HCT116 (cell line): ENCODE data around the gene C4orf50. TPM values are rescaled to one million over a fixed set of nuclear protein-coding genes. Genes with fewer than 3 reads are reported as not detected.

Experiments
- ATAC-seq: fragments of 200-7000 bp; cut with Tn5 transposase; 2 replicates; pipeline ENCODE4 v1.9.1; 2020; ENCODE audit warnings: mild to moderate bottlenecking, moderate library complexity
- BruUV-seq: library from RNA; stranded (reverse); fragments of 400-500 nt; replicated peaks from 2 replicates; lab custom pipeline; 2021; lab: Mats Ljungman, UMichigan
- CTCF ChIA-PET: fragments of 300-600 bp; sonication (Branson Sonifier 250); formaldehyde crosslinking; loops from one replicate; lab custom pipeline; 2021; ENCODE audit warnings: antibody characterized with exemption; lab: Charles Lee
- POLR2A ChIA-PET: fragments of 300-600, 350-600 bp; sonication (Branson Sonifier 250); formaldehyde crosslinking; loops from one replicate; lab custom pipeline; 2021; ENCODE audit warnings: antibody characterized with exemption; lab: Charles Lee
- RAD21 ChIA-PET, 2 experiments: fragments of 300-600 bp; sonication (Branson Sonifier 250); formaldehyde crosslinking; loops; one replicate each; lab custom pipeline; 2023; ENCODE audit warnings: low total read pairs in 2 of 2; ENCODE audit not compliant: uncharacterized antibody in 2 of 2, unreplicated experiment in 2 of 2, low non-redundant PET in 1 of 2; lab: Charles Lee
- DNase-seq: peaks from one replicate; pipeline ENCODE4 v3.0.0-alpha.2; 2010; ENCODE audit warnings: low read depth, low spot score
- H2AFZ ChIP-seq: fragments of 200-600 bp; shearing (Covaris generic), sonication (generic); 2 replicates; pipeline ENCODE4 v1.6.1; 2017; ENCODE audit warnings: low read depth, mixed run types, mixed read lengths, antibody characterized with exemption, low read length; ENCODE audit not compliant: poor library complexity, severe bottlenecking
- H3K27ac ChIP-seq: 2 replicates; pipeline ENCODE4 v1.5.1; 2012; ENCODE audit warnings: low read depth, low read length
- H3K27me3 ChIP-seq: fragments of 200-600 bp; sonication (generic); 2 replicates; pipeline ENCODE4 v1.6.1; 2016; ENCODE audit warnings: mixed run types, low read length, mixed read lengths; ENCODE audit not compliant: insufficient read depth
- H3K36me3 ChIP-seq, 2 experiments: fragments of 200-500 bp in 1 of 2; fragments of 200-600 bp in 1 of 2; sonication (Bioruptor generic) in 1 of 2; sonication (generic) in 1 of 2; 2 replicates each; pipeline versions ENCODE4 v1.5.1 to v1.6.1; 2014 to 2016; ENCODE audit warnings: low read length in 2 of 2, inconsistent platforms in 1 of 2, mixed read lengths in 1 of 2, mixed run types in 1 of 2; ENCODE audit not compliant: insufficient read depth in 2 of 2, control insufficient read depth in 1 of 2
- H3K4me1 ChIP-seq, 2 experiments: fragments of 200-600 bp in 1 of 2; sonication (generic) in 1 of 2; 2 replicates each; pipeline versions ENCODE4 v1.5.1 to v1.6.1; 2012 to 2017; ENCODE audit warnings: low read length in 2 of 2, inconsistent platforms in 1 of 2, mild to moderate bottlenecking in 1 of 2, mixed read lengths in 1 of 2, mixed run types in 1 of 2, moderate library complexity in 1 of 2; ENCODE audit not compliant: insufficient read depth in 2 of 2, control insufficient read depth in 1 of 2
- H3K4me2 ChIP-seq: fragments of 200-600 bp; sonication (generic); 2 replicates; pipeline ENCODE4 v1.6.1; 2017; ENCODE audit warnings: mixed run types, low read length, mixed read lengths
- H3K4me3 ChIP-seq, 2 experiments: fragments of 200-600 bp in 1 of 2; sonication (generic) in 1 of 2; replicated peaks in 1 of 2; 2 replicates each; pipeline ENCODE4 v1.5.1; 2011 to 2016; ENCODE audit warnings: low read length in 2 of 2, control low read depth in 1 of 2, low read depth in 1 of 2, mild to moderate bottlenecking in 1 of 2, mixed read lengths in 1 of 2, mixed run types in 1 of 2
- H3K79me2 ChIP-seq: fragments of 200-600 bp; sonication (generic); 2 replicates; pipeline ENCODE4 v1.6.1; 2017; ENCODE audit warnings: mild to moderate bottlenecking, mixed run types, low read length, moderate library complexity, mixed read lengths; ENCODE audit not compliant: insufficient read depth
- H3K9ac ChIP-seq: fragments of 200-600 bp; sonication (generic); 2 replicates; pipeline ENCODE4 v1.6.1; 2016; ENCODE audit warnings: low read length, mixed read lengths
- H3K9me2 ChIP-seq: fragments of 200-600 bp; sonication (generic), shearing (Covaris generic); 2 replicates; pipeline ENCODE4 v1.6.1; 2017; ENCODE audit warnings: mixed run types, mild to moderate bottlenecking, moderate library complexity; ENCODE audit not compliant: insufficient read depth
- H3K9me3 ChIP-seq, 2 experiments: fragments of 200-500 bp in 1 of 2; fragments of 200-600 bp in 1 of 2; sonication (Bioruptor generic) in 1 of 2; sonication (generic) in 1 of 2; 2 replicates each; pipeline ENCODE4 v1.6.1; 2014 to 2017; ENCODE audit warnings: low read length in 2 of 2, mixed read lengths in 2 of 2, inconsistent platforms in 1 of 2, low read depth in 1 of 2, mild to moderate bottlenecking in 1 of 2, mixed run types in 1 of 2, moderate library complexity in 1 of 2; ENCODE audit not compliant: control insufficient read depth in 1 of 2, insufficient read depth in 1 of 2
- H4K20me1 ChIP-seq: fragments of 200-600 bp; sonication (generic), shearing (Covaris generic); 2 replicates; pipeline ENCODE4 v1.6.1; 2017; ENCODE audit warnings: mixed run types, mild to moderate bottlenecking, moderate library complexity; ENCODE audit not compliant: insufficient read depth
- CBX3 ChIP-seq: IDR thresholded peaks from 2 replicates; pipeline ENCODE4 v1.6.1; 2012; ENCODE audit warnings: low read depth
- CEBPB ChIP-seq: IDR thresholded peaks from 2 replicates; pipeline ENCODE4 v1.6.1; 2012; ENCODE audit warnings: low read depth
- EGR1 ChIP-seq: IDR thresholded peaks from 2 replicates; pipeline ENCODE4 v1.6.1; 2012; ENCODE audit warnings: low read depth
- ELF1 ChIP-seq: IDR thresholded peaks from 2 replicates; pipeline ENCODE4 v1.6.1; 2012; ENCODE audit warnings: low read depth, borderline replicate concordance
- EZH2 ChIP-seq: fragments of 200-600 bp; sonication (generic); IDR thresholded peaks from 2 replicates; pipeline ENCODE4 v1.6.1; 2017; ENCODE audit warnings: antibody characterized with exemption, mixed run types
- FOSL1 ChIP-seq: IDR thresholded peaks from 2 replicates; pipeline ENCODE4 v1.6.1; 2012; ENCODE audit warnings: low read depth
- JUND ChIP-seq: IDR thresholded peaks from 2 replicates; pipeline ENCODE4 v1.6.1; 2012
- MAX ChIP-seq: IDR thresholded peaks from 2 replicates; pipeline ENCODE4 v1.6.1; 2012
- POLR2A ChIP-seq: IDR thresholded peaks from 2 replicates; pipeline ENCODE4 v1.7.0; 2011; ENCODE audit warnings: borderline replicate concordance; ENCODE audit not compliant: insufficient read depth, insufficient read length; ENCODE audit errors: extremely low read depth
- POLR2AphosphoS5 ChIP-seq: IDR thresholded peaks from 2 replicates; pipeline ENCODE4 v1.6.1; 2011; ENCODE audit warnings: mild to moderate bottlenecking, low read depth, low read length, moderate library complexity
- RAD21 ChIP-seq: IDR thresholded peaks from 2 replicates; pipeline ENCODE4 v1.6.1; 2012; ENCODE audit warnings: low read depth, mild to moderate bottlenecking
- SIN3A ChIP-seq: IDR thresholded peaks from 2 replicates; pipeline ENCODE4 v1.6.1; 2012; ENCODE audit warnings: low read depth
- SP1 ChIP-seq: IDR thresholded peaks from 2 replicates; pipeline ENCODE4 v1.6.1; 2012; ENCODE audit warnings: low read depth
- SRF ChIP-seq: IDR thresholded peaks from 2 replicates; pipeline ENCODE4 v1.6.1; 2012; ENCODE audit warnings: low read depth
- YY1 ChIP-seq: IDR thresholded peaks from 2 replicates; pipeline ENCODE4 v1.6.1; 2011; ENCODE audit warnings: low read length, low read depth, moderate library complexity, mild to moderate bottlenecking; ENCODE audit not compliant: insufficient replicate concordance; ENCODE audit errors: extremely low read depth
- ZNF274 ChIP-seq: fragments of 200-500 bp; sonication (Bioruptor generic); IDR thresholded peaks from 2 replicates; pipeline ENCODE4 v1.6.1; 2014; ENCODE audit warnings: mild to moderate bottlenecking, low read depth, low read length, inconsistent platforms
- intact Hi-C: fragments of 100-400 bp; cut with micrococcal nuclease; formaldehyde crosslinking; loops from 2 replicates; pipeline ENCODE4 v1.10.0; 2022
- total RNA-seq: library from RNA; stranded (reverse); gene quantifications from one replicate; pipeline ENCODE4 v1.2.1, GENCODE V29; 2021; ENCODE audit not compliant: unreplicated experiment
- TF ChIP-seq, protein P1 (sequence below): IDR thresholded peaks from 2 replicates; pipeline ENCODE4 v1.6.1; 2012; ENCODE audit warnings: low read depth

C4orf50 gene
- total RNA-seq, 1 experiment from 2014 or later = not detected

DNA sequence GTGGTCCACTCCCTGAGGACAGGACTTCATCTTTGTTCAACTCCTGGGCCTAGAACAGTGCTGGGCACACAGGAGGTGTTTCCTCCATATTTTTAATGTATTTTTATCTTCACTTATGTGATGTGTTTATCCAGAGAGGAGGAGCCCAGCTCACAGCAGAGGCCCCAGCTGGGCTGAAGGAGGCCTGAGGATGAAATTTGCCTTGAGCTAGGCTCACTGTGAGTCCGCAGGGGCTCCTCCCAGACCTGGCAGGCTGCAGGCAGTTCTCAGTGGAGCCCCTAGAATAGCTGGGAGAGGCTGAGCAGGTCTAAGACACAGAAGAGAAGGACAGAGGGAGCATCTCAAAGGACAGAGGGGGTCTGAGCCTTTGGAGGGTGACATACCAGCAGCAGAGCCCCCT is 26.8 kb downstream of the C4orf50 start:
- RAD21 ChIA-PET = no interaction called here

DNA sequence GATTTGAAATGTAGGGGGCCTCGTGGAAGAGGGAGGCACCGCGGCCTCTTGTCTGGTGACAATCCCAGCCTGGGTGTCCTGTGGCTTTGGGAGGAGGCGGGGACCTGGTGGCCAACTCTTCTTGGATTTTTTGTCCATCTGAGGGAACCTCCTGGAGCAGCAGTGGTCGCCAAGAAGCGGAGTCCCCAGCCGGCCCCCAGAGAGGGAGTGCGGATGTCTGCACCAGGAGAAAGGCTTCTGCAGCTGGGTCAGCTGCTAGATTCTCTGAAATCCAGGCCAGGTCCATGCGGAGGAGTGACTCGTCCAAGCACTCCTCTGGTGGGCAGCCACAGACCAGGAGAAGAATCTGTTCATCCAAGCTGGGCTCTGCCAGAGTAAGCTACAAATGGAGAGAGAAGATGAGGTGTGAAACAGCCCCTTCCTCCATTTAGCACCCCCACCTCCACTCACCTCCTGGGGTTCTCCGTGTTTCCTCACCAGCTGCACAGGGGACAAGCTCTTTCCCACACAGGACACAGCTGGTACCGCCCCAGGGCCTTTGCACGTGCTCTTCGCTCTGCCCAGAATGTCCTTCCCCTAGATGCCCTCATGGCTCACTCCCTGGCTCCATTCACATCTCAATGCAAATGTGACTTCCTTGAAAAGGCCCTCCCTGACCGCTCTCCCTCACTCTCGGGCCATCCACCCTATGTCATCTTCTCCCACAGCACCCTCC is 27.6 kb downstream of the C4orf50 start:
- Histone ChIP-seq H3K4me1 (peaks cover 0 to 7% of the 10 kb centered on the region in 2 experiments; a peak in 1 of 4 replicates), H3K4me3 (no peak overlapping the region), H3K9ac (no peak overlapping the region), H3K27me3 (peaks cover 19% of the 10 kb centered on the region), H3K4me2 (no peak overlapping the region), H4K20me1 (no peaks in the 10 kb centered on the region), H3K9me2 (no peaks in the 10 kb centered on the region), H3K9me3 (no peaks in the 10 kb centered on the region), H3K36me3 (no peaks in the 10 kb centered on the region), H3K27ac (no peak overlapping the region), H2AFZ (no peak overlapping the region), H3K79me2 (no peaks in the 10 kb centered on the region)
- intact Hi-C loops = no loop called here
- ChIA-PET POLR2A (no interaction called here), CTCF (interaction anchor here (1.3 kb wide), 1 partner anchor 9 kb away, joined by 3 read pairs; no protein-coding TSS in a partner anchor), RAD21 (no interaction called here)
- ATAC-seq (no peak), DNase-seq (no peak)
- no TSS peak for BruUV-seq
- TF ChIP-seq RAD21 (no peak), CBX3 (no peak), ZNF274 (no peak), MAX (no peak), EGR1 (no peak), CEBPB (no peak), SP1 (no peak)
- TF ChIP-seq, protein P1, sequence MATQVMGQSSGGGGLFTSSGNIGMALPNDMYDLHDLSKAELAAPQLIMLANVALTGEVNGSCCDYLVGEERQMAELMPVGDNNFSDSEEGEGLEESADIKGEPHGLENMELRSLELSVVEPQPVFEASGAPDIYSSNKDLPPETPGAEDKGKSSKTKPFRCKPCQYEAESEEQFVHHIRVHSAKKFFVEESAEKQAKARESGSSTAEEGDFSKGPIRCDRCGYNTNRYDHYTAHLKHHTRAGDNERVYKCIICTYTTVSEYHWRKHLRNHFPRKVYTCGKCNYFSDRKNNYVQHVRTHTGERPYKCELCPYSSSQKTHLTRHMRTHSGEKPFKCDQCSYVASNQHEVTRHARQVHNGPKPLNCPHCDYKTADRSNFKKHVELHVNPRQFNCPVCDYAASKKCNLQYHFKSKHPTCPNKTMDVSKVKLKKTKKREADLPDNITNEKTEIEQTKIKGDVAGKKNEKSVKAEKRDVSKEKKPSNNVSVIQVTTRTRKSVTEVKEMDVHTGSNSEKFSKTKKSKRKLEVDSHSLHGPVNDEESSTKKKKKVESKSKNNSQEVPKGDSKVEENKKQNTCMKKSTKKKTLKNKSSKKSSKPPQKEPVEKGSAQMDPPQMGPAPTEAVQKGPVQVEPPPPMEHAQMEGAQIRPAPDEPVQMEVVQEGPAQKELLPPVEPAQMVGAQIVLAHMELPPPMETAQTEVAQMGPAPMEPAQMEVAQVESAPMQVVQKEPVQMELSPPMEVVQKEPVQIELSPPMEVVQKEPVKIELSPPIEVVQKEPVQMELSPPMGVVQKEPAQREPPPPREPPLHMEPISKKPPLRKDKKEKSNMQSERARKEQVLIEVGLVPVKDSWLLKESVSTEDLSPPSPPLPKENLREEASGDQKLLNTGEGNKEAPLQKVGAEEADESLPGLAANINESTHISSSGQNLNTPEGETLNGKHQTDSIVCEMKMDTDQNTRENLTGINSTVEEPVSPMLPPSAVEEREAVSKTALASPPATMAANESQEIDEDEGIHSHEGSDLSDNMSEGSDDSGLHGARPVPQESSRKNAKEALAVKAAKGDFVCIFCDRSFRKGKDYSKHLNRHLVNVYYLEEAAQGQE = no peak

More for the DNA sequence above, 26.8 kb downstream of the C4orf50 start:
- H3K36me3 ChIP-seq = no peaks in the 10 kb centered on the region
- no peaks in the 10 kb centered on the region for H3K9me3 ChIP-seq
- H3K9ac ChIP-seq = no peak overlapping the region
- H4K20me1 ChIP-seq = no peaks in the 10 kb centered on the region
- no peak overlapping the region for H2AFZ ChIP-seq
- BruUV-seq = no TSS peak
- H3K27me3 ChIP-seq = peaks cover 19% of the 10 kb centered on the region
- no peaks in the 10 kb centered on the region for H3K9me2 ChIP-seq
- no peak for DNase-seq
- ATAC-seq = no peak
- ChIA-PET POLR2A (no interaction called here), CTCF (interaction anchor here (1.3 to 1.4 kb wide), 2 partner anchors 8 to 170 kb away, joined by 3 read pairs; no protein-coding TSS in a partner anchor)
- no peak for TF ChIP-seq YY1
- TF ChIP-seq POLR2AphosphoS5 = no peak
- no peak for TF ChIP-seq SIN3A
- no peak for TF ChIP-seq JUND
- TF ChIP-seq MAX = no peak
- no peak for TF ChIP-seq POLR2A
- TF ChIP-seq EGR1 = no peak
- TF ChIP-seq FOSL1 = no peak
- TF ChIP-seq ELF1 = no peak
- no peak for TF ChIP-seq EZH2
- TF ChIP-seq ZNF274 = no peak
- no peak for TF ChIP-seq SRF
- peaks cover 0 to 7% of the 10 kb centered on the region in 2 experiments; a peak in 1 of 4 replicates for H3K4me1 ChIP-seq
- no peaks in the 10 kb centered on the region for H3K79me2 ChIP-seq
- intact Hi-C loops = no loop called here
- no peak overlapping the region for H3K4me2 ChIP-seq
- H3K27ac ChIP-seq = no peak overlapping the region
- no peak overlapping the region for H3K4me3 ChIP-seq
